NCI-H2171 (cell line): ENCODE measurements around the gene EPN3.

Experiments
- DNase-seq: peaks from one replicate; lab custom pipeline; 2025; lab: John Stamatoyannopoulos, UW

The EPN3 gene

DNA sequence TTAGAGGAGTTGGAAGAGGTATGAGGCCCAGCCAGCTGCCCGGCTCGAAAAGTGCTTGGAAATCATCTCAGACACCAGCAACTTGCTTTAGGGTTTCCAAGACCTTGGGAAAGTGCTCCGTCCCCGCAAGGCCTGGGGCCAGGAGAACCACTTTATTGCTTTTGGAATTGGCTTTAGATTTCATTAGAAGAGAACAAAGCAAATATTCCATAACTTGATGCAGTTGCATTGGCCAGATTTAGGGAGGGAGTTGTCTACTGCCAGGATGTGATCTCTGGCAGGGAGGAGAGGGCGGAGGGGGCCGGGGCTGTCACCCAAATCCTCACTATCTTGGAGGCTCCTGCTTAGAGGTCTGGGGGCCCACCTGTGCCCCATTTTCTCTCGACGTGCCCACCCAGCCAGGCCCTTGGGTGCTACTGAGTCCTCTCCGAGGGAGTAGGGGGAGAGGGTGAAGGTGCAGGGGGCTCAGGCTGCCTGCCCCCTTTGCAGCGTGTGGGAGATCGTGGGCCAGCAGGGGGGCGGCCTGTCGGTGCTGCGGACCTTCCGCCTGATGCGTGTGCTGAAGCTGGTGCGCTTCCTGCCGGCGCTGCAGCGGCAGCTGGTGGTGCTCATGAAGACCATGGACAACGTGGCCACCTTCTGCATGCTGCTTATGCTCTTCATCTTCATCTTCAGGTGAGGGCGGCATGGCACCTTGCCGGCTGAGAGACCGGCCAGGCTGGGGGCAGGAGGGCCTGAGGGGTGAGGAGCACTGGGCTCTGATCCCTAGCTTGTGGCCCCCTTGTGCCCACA is 58.6 kb downstream of the EPN3 start:
- DNase-seq, result no peak

DNA sequence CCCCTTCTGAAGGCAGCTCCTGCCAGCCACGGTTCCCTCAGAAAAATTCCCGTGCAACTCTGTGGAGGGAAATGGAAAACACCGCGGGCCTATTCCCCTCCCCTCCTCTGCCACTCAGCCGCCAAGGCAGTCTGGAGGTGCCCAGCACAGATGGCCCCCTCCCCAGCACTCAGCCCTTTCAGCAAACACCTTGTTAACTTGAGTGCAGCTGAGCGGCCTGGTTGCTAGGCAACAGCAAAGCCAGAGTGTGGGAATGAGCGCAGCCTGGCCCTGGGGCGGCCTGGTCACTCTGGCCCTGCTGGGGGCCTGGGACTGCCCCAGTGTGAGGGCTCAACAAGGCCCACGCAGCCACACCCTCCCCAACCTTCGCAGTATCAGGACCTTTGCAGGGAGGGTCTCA is 60.8 kb downstream of the EPN3 start:
- peak; percentile 72 for DNase-seq
